Sigmoid colon (tissue), 4 donors: ENCODE results near the gene SLC12A8.

Experiments used
- POLR2A ChIP-seq, 2 donors: fragments of 450-650 bp; IDR thresholded peaks; one replicate each; pipeline ENCODE4 v1.6.1; 2016; ENCODE audit warnings: antibody characterized with exemption in 2 of 2, mild to moderate bottlenecking in 2 of 2, moderate library complexity in 2 of 2
- POLR2AphosphoS5 ChIP-seq, 4 donors: sonication (generic); formaldehyde crosslinking; IDR thresholded peaks; one replicate each; pipeline ENCODE4 v1.6.1; 2017; ENCODE audit warnings: antibody characterized with exemption in 4 of 4

DNA sequence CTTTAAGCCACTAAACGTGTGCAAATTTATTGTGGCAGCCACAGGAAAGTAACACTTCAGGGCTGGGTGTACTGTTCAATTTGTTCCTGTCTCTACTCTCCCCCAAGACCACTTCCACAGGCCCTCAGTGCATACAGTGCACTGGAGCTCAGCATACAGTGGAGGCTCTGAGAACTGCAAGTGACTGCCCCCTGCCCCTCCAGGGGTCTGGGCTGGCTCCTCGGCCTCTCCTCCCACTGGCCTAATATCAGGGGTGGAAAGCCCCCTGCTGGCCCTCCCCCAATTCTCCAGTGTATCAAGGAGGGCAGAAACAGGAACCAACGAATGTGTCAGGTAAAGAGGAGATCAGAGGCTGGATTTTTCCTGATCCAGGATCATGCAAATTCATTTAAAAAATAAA lies 136.8 kb downstream of the SLC12A8 start:
- no peak for TF ChIP-seq POLR2AphosphoS5 (IDR thresholded peaks at IDR 0.05)
- TF ChIP-seq POLR2A (IDR thresholded peaks at IDR 0.05) = no peak
